Measurements from ENCODE around the gene TANC1. TPM values are rescaled to one million over a fixed set of nuclear protein-coding genes. Genes with fewer than 3 reads are reported as not detected.
A peak's percentile ranks its signal among the peaks of the same experiment; 100 is the strongest.

The TANC1 gene
- total RNA-seq, 1 donor = 34.7 TPM

GRCh38 chr2:159131267-159131913, 162.9 kb downstream of the TANC1 start:
- Histone ChIP-seq H3K4me2 (ENCODE audit: insufficient read depth, low read length) (peak overlapping the region; percentile 57), H3K4me3 (ENCODE audit: insufficient read depth, low read length) (no peak overlapping the region), H3K79me2 (ENCODE audit: insufficient read depth, low read length) (peaks cover 18% of the 10 kb centered on the region), H4K20me1 (ENCODE audit: insufficient read depth, low read length) (no peaks in the 10 kb centered on the region), H3K27ac (ENCODE audit: low read depth, low read length) (peak overlapping the region; percentile 89), H3K27me3 (ENCODE audit: insufficient read depth, low read length) (no peaks in the 10 kb centered on the region), H3K36me3 (ENCODE audit: insufficient read depth, low read length) (no peaks in the 10 kb centered on the region), H2AFZ (ENCODE audit: low read length) (no peak overlapping the region), H3K9me3 (ENCODE audit: low read depth, low read length) (no peaks in the 10 kb centered on the region), H3K4me1 (ENCODE audit: insufficient read depth, low read length) (peaks cover 42% of the 10 kb centered on the region)
- DNase-seq (ENCODE audit: insufficient read length, low spot score, missing footprints) = no peak
- no peak for TF ChIP-seq CTCF (IDR thresholded peaks at IDR 0.05; ENCODE audit: extremely low read depth, low read depth, low read length)

GRCh38 chr2:159131914-159132281, 163.5 kb downstream of the TANC1 start:
- peaks cover 44% of the 10 kb centered on the region for H3K4me1 ChIP-seq (ENCODE audit: insufficient read depth, low read length)
- H3K79me2 ChIP-seq (ENCODE audit: insufficient read depth, low read length) = peaks cover 18% of the 10 kb centered on the region
- H3K27me3 ChIP-seq (ENCODE audit: insufficient read depth, low read length) = no peaks in the 10 kb centered on the region

GRCh38 chr2:159133797-159134196, 165.4 kb downstream of the TANC1 start:
- no peaks in the 10 kb centered on the region for H4K20me1 ChIP-seq (ENCODE audit: insufficient read depth, low read length)
- no peak overlapping the region for H3K4me3 ChIP-seq (ENCODE audit: insufficient read depth, low read length)
- H3K4me1 ChIP-seq (ENCODE audit: insufficient read depth, low read length) = peaks cover 45% of the 10 kb centered on the region
- no peaks in the 10 kb centered on the region for H3K36me3 ChIP-seq (ENCODE audit: insufficient read depth, low read length)
- no peaks in the 10 kb centered on the region for H3K27me3 ChIP-seq (ENCODE audit: insufficient read depth, low read length)
- no peak overlapping the region for H3K4me2 ChIP-seq (ENCODE audit: insufficient read depth, low read length)
- TF ChIP-seq CTCF (IDR thresholded peaks at IDR 0.05; ENCODE audit: extremely low read depth, low read depth, low read length) = peak; percentile 56
- DNase-seq (ENCODE audit: insufficient read length, low spot score, missing footprints) = no peak
- no peaks in the 10 kb centered on the region for H3K9me3 ChIP-seq (ENCODE audit: low read depth, low read length)
- H3K79me2 ChIP-seq (ENCODE audit: insufficient read depth, low read length) = peaks cover 19% of the 10 kb centered on the region
- peak overlapping the region; percentile 89 for H3K27ac ChIP-seq (ENCODE audit: low read depth, low read length)
- H2AFZ ChIP-seq (ENCODE audit: low read length) = no peak overlapping the region

More at GRCh38 chr2:159131914-159132281, 163.5 kb downstream of the TANC1 start:
- Histone ChIP-seq H4K20me1 (ENCODE audit: insufficient read depth, low read length) (no peaks in the 10 kb centered on the region), H3K9me3 (ENCODE audit: low read depth, low read length) (no peaks in the 10 kb centered on the region), H3K4me3 (ENCODE audit: insufficient read depth, low read length) (no peak overlapping the region), H3K4me2 (ENCODE audit: insufficient read depth, low read length) (peak overlapping the region; percentile 57), H2AFZ (ENCODE audit: low read length) (no peak overlapping the region), H3K27ac (ENCODE audit: low read depth, low read length) (peak overlapping the region; percentile 89), H3K36me3 (ENCODE audit: insufficient read depth, low read length) (no peaks in the 10 kb centered on the region)
- no peak for TF ChIP-seq CTCF (IDR thresholded peaks at IDR 0.05; ENCODE audit: extremely low read depth, low read depth, low read length)
- DNase-seq (ENCODE audit: insufficient read length, low spot score, missing footprints) = peak; percentile 89

- no peak overlapping the region for H3K4me3 ChIP-seq (ENCODE audit: insufficient read depth, low read length)
- peaks cover 20% of the 10 kb centered on the region for H3K79me2 ChIP-seq (ENCODE audit: insufficient read depth, low read length)
- H2AFZ ChIP-seq (ENCODE audit: low read length) = no peak overlapping the region
- H3K27me3 ChIP-seq (ENCODE audit: insufficient read depth, low read length) = no peaks in the 10 kb centered on the region
- H4K20me1 ChIP-seq (ENCODE audit: insufficient read depth, low read length) = no peaks in the 10 kb centered on the region
- H3K4me2 ChIP-seq (ENCODE audit: insufficient read depth, low read length) = peak overlapping the region; percentile 71
- DNase-seq (ENCODE audit: insufficient read length, low spot score, missing footprints) = no peak
- H3K4me1 ChIP-seq (ENCODE audit: insufficient read depth, low read length) = peaks cover 57% of the 10 kb centered on the region
- H3K27ac ChIP-seq (ENCODE audit: low read depth, low read length) = peak overlapping the region; percentile 95
- no peaks in the 10 kb centered on the region for H3K9me3 ChIP-seq (ENCODE audit: low read depth, low read length)
- TF ChIP-seq CTCF (IDR thresholded peaks at IDR 0.05; ENCODE audit: extremely low read depth, low read depth, low read length) = no peak
- H3K36me3 ChIP-seq (ENCODE audit: insufficient read depth, low read length) = no peaks in the 10 kb centered on the region
These were observed 166.5 kb downstream of the TANC1 start for GRCh38 chr2:159134979-159135378.

Data from osteoblast (primary cell).